ENCODE results near the gene SLC39A2. TPM values are rescaled to one million over a fixed set of nuclear protein-coding genes. Genes with fewer than 3 reads are reported as not detected.
"Not testable (repeated sequence)": the region's sequence is repeated elsewhere in the genome, so short reads cannot be mapped to it uniquely, and the experiment has no call there.

SLC39A2 gene, protein sequence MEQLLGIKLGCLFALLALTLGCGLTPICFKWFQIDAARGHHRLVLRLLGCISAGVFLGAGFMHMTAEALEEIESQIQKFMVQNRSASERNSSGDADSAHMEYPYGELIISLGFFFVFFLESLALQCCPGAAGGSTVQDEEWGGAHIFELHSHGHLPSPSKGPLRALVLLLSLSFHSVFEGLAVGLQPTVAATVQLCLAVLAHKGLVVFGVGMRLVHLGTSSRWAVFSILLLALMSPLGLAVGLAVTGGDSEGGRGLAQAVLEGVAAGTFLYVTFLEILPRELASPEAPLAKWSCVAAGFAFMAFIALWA
- polyA plus RNA-seq (ENCODE audit: insufficient read length in 4 of 4), result 1 to 10 TPM in 3 of 4 donors, not detected in 1; 1.6 to 2.8 (median 2.5) TPM

DNA sequence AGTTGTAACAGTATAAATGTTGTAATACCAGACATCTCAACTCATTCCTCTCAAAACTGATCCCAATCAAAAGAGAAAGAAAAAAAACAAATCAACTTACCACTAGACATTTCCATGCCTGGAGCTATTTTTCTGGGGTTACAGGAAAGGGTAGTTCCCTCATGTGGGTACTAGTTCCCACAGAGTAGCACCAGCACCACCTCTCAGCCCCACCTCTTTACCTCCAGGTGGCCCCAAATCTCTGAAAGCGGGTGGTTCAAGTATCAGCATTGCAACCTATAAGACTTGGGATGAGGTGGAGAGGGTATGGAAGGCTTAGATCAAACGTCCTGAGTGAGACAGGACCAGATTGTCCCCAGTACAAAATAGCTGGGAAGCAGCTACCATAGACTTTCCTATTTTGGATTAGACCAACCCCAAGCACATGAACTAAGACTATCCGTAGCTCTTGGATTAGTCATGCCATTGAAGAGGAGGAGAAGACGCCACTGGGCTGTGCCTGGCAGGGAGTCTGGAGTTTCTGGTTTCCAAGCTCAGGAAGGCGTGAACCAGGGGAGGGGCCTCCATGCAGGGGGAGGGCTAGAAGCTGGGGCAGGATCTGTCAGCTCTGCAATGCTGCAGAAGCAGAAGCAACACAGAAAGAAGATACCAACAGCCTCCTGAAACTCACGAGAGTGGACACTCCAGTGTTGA lies at the start of gene SLC39A2:
SLC39A2 (plus strand) TSS at position 620 of the 693 bp plus-strand sequence. CDS start 154 bp downstream, outside the sequence.
- DNase-seq (ENCODE audit: low read depth in 4 of 4, low spot score in 3 of 4), result no peak

DNA sequence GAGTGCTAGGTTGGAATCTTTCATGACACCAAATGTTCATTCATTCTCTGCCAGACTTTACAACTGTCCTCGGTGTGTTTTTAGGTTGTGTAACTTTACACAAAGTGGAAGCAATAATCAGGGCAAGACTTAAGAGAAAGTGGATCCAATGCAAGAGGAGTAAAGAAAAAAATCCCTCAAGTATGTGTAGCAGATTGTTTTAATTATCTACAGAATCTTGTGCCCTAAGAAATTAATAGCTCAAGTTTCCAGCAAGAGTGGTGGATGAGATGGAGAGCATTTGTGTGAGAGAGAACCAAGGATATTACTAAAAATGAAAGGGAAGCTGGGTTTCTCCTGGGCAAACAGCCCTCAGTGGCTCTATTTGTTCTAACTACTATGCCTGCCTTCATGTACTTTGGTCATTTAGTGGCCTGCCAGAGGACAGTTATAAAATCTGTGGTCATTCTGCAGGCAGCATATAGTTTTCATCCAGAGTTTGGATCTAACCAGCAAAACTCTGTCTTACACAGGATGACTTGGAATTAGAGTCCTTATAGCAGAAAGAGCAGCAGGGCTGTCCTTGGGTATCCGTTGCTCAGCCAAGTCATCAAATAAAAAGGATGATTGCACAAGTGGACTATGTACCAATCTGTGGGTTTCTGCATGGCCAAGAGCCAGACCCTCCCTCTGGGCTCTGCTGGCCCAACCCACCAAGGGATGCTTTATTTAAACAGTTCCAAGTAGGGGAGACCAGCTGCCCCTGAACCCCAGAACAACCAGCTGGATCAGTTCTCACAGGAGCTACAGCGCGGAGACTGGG lies 44.2 kb upstream of the SLC39A2 start, which contains the start of gene RNASE2:
RNASE2 (plus strand) TSS at position 752 of the 802 bp plus-strand sequence. CDS start 285 bp downstream, outside the sequence.
- not testable (repeated sequence) for DNase-seq (ENCODE audit: low read depth in 4 of 4, low spot score in 3 of 4)

DNA sequence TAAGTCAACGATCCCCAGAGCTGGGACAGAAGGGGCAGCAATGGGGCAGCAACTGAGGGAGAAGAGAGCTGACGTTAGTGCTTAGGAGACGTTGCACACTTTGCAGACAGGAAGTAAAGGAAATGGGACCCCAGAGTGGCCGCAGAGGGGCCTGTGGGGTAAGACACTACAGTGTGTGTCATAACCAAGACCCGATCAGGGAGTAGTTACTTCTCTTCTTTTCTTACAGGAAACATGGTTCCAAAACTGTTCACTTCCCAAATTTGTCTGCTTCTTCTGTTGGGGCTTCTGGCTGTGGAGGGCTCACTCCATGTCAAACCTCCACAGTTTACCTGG lies 43.6 kb upstream of the SLC39A2 start:
- DNase-seq (ENCODE audit: low read depth in 4 of 4, low spot score in 3 of 4), result not testable (repeated sequence)

GRCh38 chr14:20956376-20956976 lies 42.6 kb upstream of the SLC39A2 start:
- DNase-seq (ENCODE audit: low read depth in 4 of 4, low spot score in 3 of 4), result no peak

DNA sequence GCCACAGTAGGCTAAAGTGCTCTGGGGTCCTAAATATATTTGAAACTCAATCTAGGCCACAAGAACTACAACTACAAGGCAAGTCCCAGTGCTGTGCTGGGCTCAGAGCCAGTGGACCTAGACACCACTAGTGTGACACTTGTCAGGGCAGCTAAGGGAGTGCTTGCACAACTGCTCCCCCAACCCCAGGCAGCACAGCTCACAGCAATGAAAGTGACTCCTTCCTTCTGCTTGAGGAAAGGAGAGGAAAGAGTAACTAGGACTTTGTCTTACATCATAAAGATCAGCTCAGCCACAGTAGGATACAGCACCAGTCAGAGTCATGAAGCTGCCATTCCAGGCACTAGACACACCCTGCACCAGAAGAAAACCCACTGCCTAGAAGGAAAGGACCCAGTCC lies 40.1 kb upstream of the SLC39A2 start:
- DNase-seq (ENCODE audit: low read depth in 4 of 4, low spot score in 3 of 4), result not testable (repeated sequence)

DNA sequence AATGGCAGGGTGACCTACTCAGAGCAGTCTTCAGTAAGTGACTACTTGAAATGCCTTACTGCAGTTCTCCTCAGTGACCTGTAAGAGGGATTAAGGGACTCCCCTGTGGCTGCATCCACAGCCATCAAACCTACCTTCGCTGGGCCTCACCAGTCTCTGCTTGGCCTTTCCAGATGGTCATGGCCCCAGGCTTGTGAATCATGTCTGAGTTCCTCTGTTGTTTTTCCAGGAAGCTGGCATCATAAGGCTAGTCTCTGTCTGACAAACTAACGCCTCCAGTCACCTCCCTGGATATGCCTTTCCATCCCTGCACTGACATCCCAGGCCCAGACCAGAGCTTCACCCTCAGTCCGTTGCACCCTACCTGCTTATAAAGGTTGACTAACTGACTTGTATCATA lies 29.8 kb upstream of the SLC39A2 start:
- no peak for DNase-seq (ENCODE audit: low read depth in 4 of 4, low spot score in 3 of 4)

DNA sequence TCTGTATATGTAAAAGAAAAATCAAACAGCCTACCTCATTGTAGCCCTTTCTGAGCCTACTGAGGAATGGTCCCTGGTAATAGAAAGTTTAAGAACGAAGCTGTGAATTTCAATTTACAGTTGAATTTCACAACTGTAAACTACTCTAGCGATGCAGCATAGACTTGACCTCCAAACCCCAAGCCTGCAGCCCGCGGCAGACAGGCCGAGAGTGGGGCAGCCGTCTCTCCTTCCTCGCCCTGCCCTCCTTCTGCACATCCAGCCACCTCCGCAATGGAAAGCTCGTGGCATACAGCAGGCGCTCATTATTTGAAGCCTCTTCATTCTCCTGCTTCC lies 28.5 kb upstream of the SLC39A2 start:
- no peak for DNase-seq (ENCODE audit: low read depth in 4 of 4, low spot score in 3 of 4)

GRCh38 chr14:20970983-20971704 lies 27.9 kb upstream of the SLC39A2 start:
- DNase-seq (ENCODE audit: low read depth in 4 of 4, low spot score in 3 of 4), result peak; percentile 69 to 73 (median 70)

- no peak for DNase-seq (ENCODE audit: low read depth in 4 of 4, low spot score in 3 of 4)
Measured at GRCh38 chr14:20971705-20972021, 27.4 kb upstream of the SLC39A2 start.

DNA sequence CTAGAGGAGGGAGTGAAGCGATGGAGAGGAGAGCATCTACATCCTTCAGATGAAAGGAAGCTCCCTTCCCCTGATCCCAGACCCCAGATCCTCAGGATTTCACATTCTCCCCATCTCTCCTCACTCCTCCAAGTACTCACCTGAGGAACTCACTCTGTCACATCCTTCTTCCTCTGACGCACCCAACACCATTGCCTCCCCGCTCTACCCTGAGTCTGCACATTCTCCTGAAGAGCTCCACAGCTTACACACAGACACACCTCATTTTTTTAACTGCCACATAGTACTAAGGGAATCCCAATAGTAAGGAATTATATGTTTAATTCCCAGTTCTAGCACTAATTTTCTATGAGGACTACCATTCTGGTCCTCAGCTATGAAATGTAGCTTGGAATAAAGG lies 25.6 kb upstream of the SLC39A2 start:
- no peak for DNase-seq (ENCODE audit: low read depth in 4 of 4, low spot score in 3 of 4)

DNA sequence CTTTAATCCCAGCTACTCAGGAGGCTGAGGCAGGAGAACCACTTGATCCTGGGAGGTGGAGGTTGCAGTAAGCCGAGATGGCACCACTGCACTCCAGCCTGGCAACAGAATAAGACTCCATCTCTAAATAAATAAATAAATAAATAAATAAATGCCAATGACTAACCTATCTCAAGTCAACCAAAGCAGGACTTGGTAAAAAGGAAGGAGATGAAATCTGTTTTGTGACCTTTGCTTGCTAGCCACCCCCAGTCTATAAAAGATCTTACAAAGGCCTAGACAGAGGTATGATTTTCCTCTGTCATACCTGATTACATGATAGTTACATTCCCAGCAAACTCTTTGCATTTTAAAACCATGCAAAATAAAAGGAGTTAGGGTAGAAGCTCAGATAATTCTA lies 22.8 kb upstream of the SLC39A2 start:
- DNase-seq (ENCODE audit: low read depth in 4 of 4, low spot score in 3 of 4), result no peak

GRCh38 chr14:20978687-20979086 lies 20.4 kb upstream of the SLC39A2 start:
- DNase-seq (ENCODE audit: low read depth in 4 of 4, low spot score in 3 of 4), result no peak

DNA sequence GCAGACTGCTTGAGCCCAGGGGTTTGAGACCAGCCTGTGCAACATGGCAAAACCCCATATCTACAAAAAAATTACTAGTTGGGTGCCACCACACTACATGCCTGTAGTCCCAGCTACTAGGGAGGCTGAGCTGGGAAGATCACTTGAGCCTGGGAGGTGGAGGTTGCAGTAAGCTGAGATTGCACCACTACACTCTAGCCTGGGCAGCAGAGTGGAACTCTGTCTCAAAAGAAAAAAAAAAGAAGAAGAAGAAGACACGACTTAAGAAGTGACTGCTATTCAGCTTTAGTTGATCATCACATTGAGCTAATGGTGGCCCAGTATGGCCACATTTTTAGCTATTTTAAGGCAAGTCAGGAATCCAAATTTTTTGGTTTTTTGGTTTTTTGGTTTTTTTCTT lies 18.2 kb upstream of the SLC39A2 start:
- DNase-seq (ENCODE audit: low read depth in 4 of 4, low spot score in 3 of 4), result no peak

DNA sequence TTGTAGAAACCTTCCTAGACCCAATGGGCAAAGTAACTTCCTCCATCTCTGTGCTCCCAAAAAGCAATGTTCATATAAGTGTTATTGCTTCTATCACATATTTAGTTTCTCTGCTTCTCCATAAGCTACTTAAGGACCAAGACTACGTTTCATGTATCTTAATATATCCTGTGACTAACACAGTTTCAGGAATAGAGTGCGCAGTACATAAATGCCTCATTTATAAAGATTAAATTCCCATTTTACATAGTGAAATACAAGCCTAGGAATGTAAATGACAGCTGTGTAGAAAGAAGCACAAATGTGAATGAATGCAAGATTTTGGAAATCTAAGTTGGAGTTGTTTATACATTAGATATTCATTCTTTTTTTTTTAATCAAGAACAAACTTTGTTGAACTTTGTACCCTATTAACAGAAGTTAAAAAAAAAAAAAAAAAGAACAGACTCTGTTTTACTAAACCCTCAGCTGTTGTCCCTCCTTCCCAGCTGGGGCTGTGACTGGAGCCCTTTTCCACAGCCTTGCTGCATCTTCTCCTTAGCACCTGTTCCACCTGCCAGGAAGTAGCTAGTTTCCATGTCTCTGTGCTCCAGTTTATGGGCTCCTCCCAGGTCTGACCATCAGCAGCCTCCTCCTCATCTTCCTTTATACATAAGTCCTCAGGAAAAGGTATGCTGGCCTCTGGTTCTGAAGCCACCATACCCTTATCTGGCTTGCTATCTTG lies 16.3 kb upstream of the SLC39A2 start:
- DNase-seq (ENCODE audit: low read depth in 4 of 4, low spot score in 3 of 4), result no peak

GRCh38 chr14:20985650-20986049 lies 13.4 kb upstream of the SLC39A2 start:
- DNase-seq (ENCODE audit: low read depth in 4 of 4, low spot score in 3 of 4), result not testable (repeated sequence)

DNA sequence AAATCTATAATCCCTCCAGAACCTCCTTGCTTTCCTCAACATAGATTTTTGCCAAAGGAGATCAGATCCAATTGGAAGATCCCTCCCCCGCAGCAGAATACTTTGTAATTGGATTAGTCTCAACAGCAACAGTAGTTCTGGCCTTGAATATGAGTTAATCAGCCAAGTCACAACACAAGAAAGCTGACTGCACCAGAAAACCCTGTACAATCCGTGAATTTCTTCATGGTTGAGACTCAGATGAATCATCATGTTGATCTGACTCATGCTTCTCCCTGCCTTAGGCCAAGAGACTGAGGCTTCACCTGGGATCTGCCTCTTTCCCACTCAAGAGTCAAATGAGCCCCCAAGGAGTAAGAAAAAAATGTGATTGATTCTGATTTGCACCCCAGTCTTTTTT lies 12.3 kb upstream of the SLC39A2 start:
- no peak for DNase-seq (ENCODE audit: low read depth in 4 of 4, low spot score in 3 of 4)

DNA sequence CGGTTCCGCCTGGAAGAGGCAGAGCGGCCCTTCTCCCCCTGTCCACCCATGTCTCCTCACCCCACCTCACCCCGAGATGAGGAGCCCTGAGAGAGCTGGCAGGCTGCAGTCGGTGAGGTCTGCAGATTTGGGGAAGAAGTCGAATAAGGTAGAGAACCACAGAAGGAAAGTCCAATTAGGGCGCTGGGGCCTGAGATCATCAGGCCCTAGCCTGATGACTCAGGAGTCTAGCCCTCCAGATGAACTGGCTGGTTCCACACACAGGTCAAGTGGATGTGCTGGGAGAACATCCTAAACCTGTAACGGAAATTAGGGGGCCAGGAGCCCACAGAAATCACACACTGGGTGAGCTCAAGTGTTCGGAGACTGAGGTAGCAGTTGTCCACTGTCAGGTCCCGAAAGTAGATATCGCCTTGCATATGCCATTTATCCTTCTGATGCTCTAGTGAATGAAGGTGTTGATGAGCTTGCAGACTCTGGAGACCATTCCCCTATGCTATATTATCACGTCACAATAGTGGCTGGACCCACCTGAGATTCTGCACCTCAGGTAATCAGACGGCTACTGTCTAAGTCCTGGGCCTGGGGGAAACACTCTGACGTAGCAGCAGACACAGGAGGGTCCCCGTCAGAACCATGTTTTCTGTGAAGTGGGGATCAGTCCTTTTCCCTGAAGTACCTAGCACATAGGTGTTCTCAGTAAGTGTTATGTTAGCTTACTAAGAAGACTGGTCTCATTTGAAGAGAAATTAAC lies 10.2 kb upstream of the SLC39A2 start:
- DNase-seq (ENCODE audit: low read depth in 4 of 4, low spot score in 3 of 4), result no peak

DNA sequence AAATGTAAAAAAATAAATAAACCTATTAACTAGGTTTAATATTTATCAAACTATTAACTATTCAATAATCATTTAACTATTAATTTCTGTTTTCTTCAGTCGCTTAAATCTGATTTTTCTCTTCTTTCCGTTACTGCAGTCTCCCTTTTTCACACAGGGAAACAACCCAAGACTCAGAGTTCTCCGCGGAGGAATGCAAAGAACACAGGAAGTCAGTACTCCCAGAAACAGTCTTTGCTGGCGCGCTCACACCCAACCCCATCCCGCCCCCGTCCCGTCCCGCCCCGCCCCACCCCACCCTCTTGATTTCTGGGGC lies 9.7 kb upstream of the SLC39A2 start:
- no peak for DNase-seq (ENCODE audit: low read depth in 4 of 4, low spot score in 3 of 4)
